H1 (cell line): ENCODE data around the gene SORBS1. TPM values are rescaled to one million over a fixed set of nuclear protein-coding genes. Genes with fewer than 3 reads are reported as not detected.

ENCODE experiments used
- CTCF ChIA-PET: fragments of 300-600 bp; sonication (Branson Sonifier 250); formaldehyde crosslinking; loops from one replicate; lab custom pipeline; 2021; ENCODE audit not compliant: partially characterized antibody; lab: Charles Lee
- POLR2A ChIA-PET: fragments of 300-600 bp; sonication (Branson Sonifier 250); formaldehyde crosslinking; loops from one replicate; lab custom pipeline; 2021; ENCODE audit warnings: inconsistent platforms; ENCODE audit not compliant: partially characterized antibody; lab: Charles Lee
- DNase-seq, 2 experiments: peaks; one replicate each; pipeline versions ENCODE4 v3.0.0 to v3.0.0-alpha.2; 2010 to 2022; ENCODE audit warnings: low spot score in 2 of 2, low read depth in 1 of 2, mixed read lengths in 1 of 2
- FAIRE-seq: peaks from 2 replicates; lab custom pipeline; 2011; peaks lifted over from hg19 to GRCh38; lab: Jason Lieb, UNC
- H2AFZ ChIP-seq: 2 replicates; pipeline ENCODE4 v1.8.1; 2012; ENCODE audit warnings: low read length, inconsistent platforms
- H2AK5ac ChIP-seq: 2 replicates; pipeline ENCODE4 v1.6.1; 2013; ENCODE audit warnings: low read depth, low read length
- H2BK120ac ChIP-seq: replicated peaks from 2 replicates; pipeline ENCODE3; 2013; ENCODE audit warnings: low read depth, low read length, inconsistent platforms
- H2BK12ac ChIP-seq: 2 replicates; pipeline ENCODE4 v1.6.1; 2013; ENCODE audit warnings: low read depth, low read length
- H2BK15ac ChIP-seq: 2 replicates; pipeline ENCODE4 v1.6.1; 2013; ENCODE audit warnings: low read length
- H2BK20ac ChIP-seq: 2 replicates; pipeline ENCODE4 v1.6.1; 2013; ENCODE audit warnings: low read length
- H2BK5ac ChIP-seq: 2 replicates; pipeline ENCODE4 v1.6.1; 2013; ENCODE audit warnings: low read depth, low read length
- H3K14ac ChIP-seq: 2 replicates; pipeline ENCODE4 v1.6.1; 2013; ENCODE audit warnings: inconsistent platforms; ENCODE audit not compliant: insufficient read length
- H3K18ac ChIP-seq: 2 replicates; pipeline ENCODE4 v1.6.1; 2013; ENCODE audit warnings: low read length; ENCODE audit errors: extremely low read depth
- H3K23ac ChIP-seq: 2 replicates; pipeline ENCODE4 v1.6.1; 2013; ENCODE audit warnings: inconsistent platforms; ENCODE audit not compliant: insufficient read length
- H3K23me2 ChIP-seq: 2 replicates; pipeline ENCODE4 v1.6.1; 2013; ENCODE audit warnings: low read depth, low read length
- H3K27ac ChIP-seq: 2 replicates; pipeline ENCODE4 v1.6.1; 2011; ENCODE audit warnings: low read depth, low read length, inconsistent platforms
- H3K27me3 ChIP-seq, 4 experiments: replicated peaks in 1 of 4; 1 replicate in 1 of 4; 2 replicates in 3 of 4; pipeline versions ENCODE4 v1.6.1 to v1.8.1; 2011 to 2013; ENCODE audit warnings: low read length in 3 of 4, mild to moderate bottlenecking in 3 of 4, inconsistent platforms in 2 of 4, mixed read lengths in 2 of 4, moderate library complexity in 1 of 4; ENCODE audit not compliant: control insufficient read depth in 3 of 4, insufficient read depth in 3 of 4; ENCODE audit errors: extremely low read depth in 1 of 4
- H3K36me3 ChIP-seq, 4 experiments: 2 replicates each; pipeline versions ENCODE4 v1.6.1 to v1.8.1; 2011 to 2013; ENCODE audit warnings: mild to moderate bottlenecking in 4 of 4, low read length in 3 of 4, moderate library complexity in 2 of 4, control low read depth in 1 of 4, inconsistent platforms in 1 of 4; ENCODE audit not compliant: insufficient read depth in 4 of 4, control insufficient read depth in 2 of 4
- H3K4ac ChIP-seq: replicated peaks from 2 replicates; pipeline ENCODE3; 2013; ENCODE audit warnings: low read length, low read depth, mixed read lengths, inconsistent platforms; ENCODE audit not compliant: insufficient read length
- H3K4me1 ChIP-seq, 4 experiments: replicated peaks in 1 of 4; 1 replicate in 1 of 4; 2 replicates in 3 of 4; pipeline versions ENCODE4 v1.6.1 to v1.8.1; 2011 to 2013; ENCODE audit warnings: low read length in 3 of 4, inconsistent platforms in 2 of 4, mixed read lengths in 1 of 4; ENCODE audit not compliant: insufficient read depth in 4 of 4, control insufficient read depth in 3 of 4
- H3K4me2 ChIP-seq, 2 experiments: 2 replicates each; pipeline versions ENCODE4 v1.6.1 to v1.8.1; 2011 to 2013; ENCODE audit warnings: low read depth in 2 of 2, low read length in 2 of 2, control low read depth in 1 of 2, inconsistent platforms in 1 of 2, mild to moderate bottlenecking in 1 of 2; ENCODE audit not compliant: insufficient read depth in 1 of 2
- H3K4me3 ChIP-seq, 4 experiments: fragments of 200-600, 300-600 bp in 1 of 4; sonication (generic), shearing (Covaris generic), sonication (Bioruptor Twin) in 1 of 4; 2 replicates each; pipeline versions ENCODE4 v1.5.1 to v1.8.1; 2011 to 2016; ENCODE audit warnings: low read length in 4 of 4, low read depth in 3 of 4, control low read depth in 2 of 4, inconsistent platforms in 2 of 4, mild to moderate bottlenecking in 2 of 4, mixed read lengths in 1 of 4, moderate library complexity in 1 of 4; ENCODE audit not compliant: insufficient read depth in 2 of 4; ENCODE audit errors: extremely low read depth in 1 of 4
- H3K56ac ChIP-seq: replicated peaks from 2 replicates; pipeline ENCODE3; 2013; ENCODE audit warnings: low read depth, mild to moderate bottlenecking, mixed read lengths, low read length, inconsistent platforms; ENCODE audit not compliant: insufficient read length
- H3K79me1 ChIP-seq: 2 replicates; pipeline ENCODE4 v1.6.1; 2013; ENCODE audit warnings: low read depth, low read length, control low read depth
- H3K79me2 ChIP-seq, 2 experiments: 2 replicates each; pipeline versions ENCODE4 v1.6.1 to v1.8.1; 2012 to 2013; ENCODE audit warnings: low read length in 2 of 2, mild to moderate bottlenecking in 2 of 2, inconsistent platforms in 1 of 2; ENCODE audit not compliant: insufficient read depth in 2 of 2, control insufficient read depth in 1 of 2
- H3K9ac ChIP-seq, 4 experiments: replicated peaks in 1 of 4; 1 replicate in 1 of 4; 2 replicates in 3 of 4; pipeline versions ENCODE4 v1.6.1 to v1.8.1; 2011 to 2013; ENCODE audit warnings: low read depth in 3 of 4, low read length in 3 of 4, control low read depth in 2 of 4, mild to moderate bottlenecking in 2 of 4, moderate library complexity in 2 of 4, inconsistent platforms in 1 of 4; ENCODE audit errors: extremely low read depth in 1 of 4
- H3K9me3 ChIP-seq, 2 experiments: 2 replicates each; pipeline versions ENCODE4 v1.6.1 to v1.8.1; 2012 to 2013; ENCODE audit warnings: mild to moderate bottlenecking in 2 of 2, moderate library complexity in 2 of 2, control low read depth in 1 of 2, inconsistent platforms in 1 of 2, low read depth in 1 of 2, low read length in 1 of 2, mixed read lengths in 1 of 2; ENCODE audit not compliant: insufficient read depth in 2 of 2
- H4K20me1 ChIP-seq, 2 experiments: replicated peaks in 1 of 2; 2 replicates each; pipeline versions ENCODE3 to v1.8.1; 2011 to 2013; ENCODE audit warnings: inconsistent platforms in 2 of 2, low read length in 2 of 2, mild to moderate bottlenecking in 1 of 2; ENCODE audit not compliant: insufficient read depth in 2 of 2, control insufficient read depth in 1 of 2
- H4K5ac ChIP-seq: 2 replicates; pipeline ENCODE4 v1.6.1; 2013; ENCODE audit warnings: low read length, low read depth, mixed read lengths, inconsistent platforms; ENCODE audit not compliant: insufficient read length
- H4K8ac ChIP-seq: 2 replicates; pipeline ENCODE4 v1.8.0; 2013; ENCODE audit warnings: mild to moderate bottlenecking, moderate library complexity, low read length, inconsistent platforms; ENCODE audit not compliant: insufficient read depth; ENCODE audit errors: extremely low read depth
- H4K91ac ChIP-seq: replicated peaks from 2 replicates; pipeline ENCODE3; 2013; ENCODE audit warnings: low read length, mixed read lengths, inconsistent platforms; ENCODE audit not compliant: insufficient read length
- EGR1 ChIP-seq: IDR thresholded peaks from 2 replicates; pipeline ENCODE4 v1.6.1; 2011; ENCODE audit warnings: low read depth, low read length, borderline replicate concordance
- GTF2F1 ChIP-seq: IDR thresholded peaks from 2 replicates; pipeline ENCODE4 v1.6.1; 2012; ENCODE audit warnings: low read depth, low read length, improper control_type of control experiment, borderline replicate concordance
- KDM4A ChIP-seq: IDR thresholded peaks from one replicate; pipeline ENCODE4 v1.7.1; 2012; ENCODE audit warnings: low read depth, mild to moderate bottlenecking, moderate library complexity, low read length, inconsistent platforms; ENCODE audit not compliant: severe bottlenecking
- MAFK ChIP-seq: IDR thresholded peaks from 2 replicates; pipeline ENCODE4 v1.6.1; 2012; ENCODE audit warnings: low read depth, mild to moderate bottlenecking, improper control_type of control experiment, low read length
- RXRA ChIP-seq: IDR thresholded peaks from 2 replicates; pipeline ENCODE4 v1.6.1; 2011; ENCODE audit warnings: low read depth, mild to moderate bottlenecking, low read length, moderate library complexity; ENCODE audit not compliant: insufficient read depth
- SIX5 ChIP-seq: IDR thresholded peaks from 2 replicates; pipeline ENCODE4 v1.6.1; 2011; ENCODE audit warnings: mild to moderate bottlenecking, low read depth, low read length
- TAF1 ChIP-seq: IDR thresholded peaks from 2 replicates; pipeline ENCODE4 v1.6.1; 2011; ENCODE audit warnings: mild to moderate bottlenecking, low read depth, low read length
- TAF7 ChIP-seq: optimal IDR thresholded peaks from 2 replicates; pipeline ENCODE3; 2011; ENCODE audit warnings: low read depth, mild to moderate bottlenecking, inconsistent platforms, low read length, moderate library complexity, borderline replicate concordance
- TCF12 ChIP-seq: IDR thresholded peaks from 2 replicates; pipeline ENCODE4 v1.6.1; 2011; ENCODE audit warnings: low read depth, mild to moderate bottlenecking, low read length
- TEAD4 ChIP-seq: IDR thresholded peaks from 2 replicates; pipeline ENCODE4 v1.6.1; 2012; ENCODE audit warnings: low read depth, low read length, inconsistent platforms, mixed read lengths
- YY1 ChIP-seq: IDR thresholded peaks from 2 replicates; pipeline ENCODE4 v1.6.1; 2011; ENCODE audit warnings: low read depth, mild to moderate bottlenecking, low read length
- WGBS, 2 experiments: shearing (Covaris generic) in 1 of 2; methylation state at CpG; one replicate each; pipeline versions ENCODE4 v1.1.6 to v1.1.7; 2013 to 2015; ENCODE audit warnings: low lambda C conversion rate in 2 of 2, mixed read lengths in 2 of 2, inconsistent platforms in 1 of 2, low coverage in 1 of 2, missing lambda C conversion rate in 1 of 2; ENCODE audit not compliant: insufficient replicate concordance in 2 of 2, insufficient coverage in 1 of 2, insufficient read length in 1 of 2; ENCODE audit errors: extremely low coverage in 1 of 2, missing lambda C conversion rate in 1 of 2; 5-methylcytosine and 5-hydroxymethylcytosine counted together
- polyA plus RNA-seq, 7 experiments: library from polyadenylated mRNA; depleted of rRNA in 3 of 7; stranded (reverse) in 5 of 7; unstranded in 2 of 7; fragments of >200 nt in 5 of 7; fragments of 200-250 nt in 2 of 7; gene quantifications; 1 replicate in 5 of 7; 2 replicates in 1 of 7; 4 replicates in 1 of 7; pipeline versions ENCODE4 v1.2.1 to v1.2.3, GENCODE V29; 2011 to 2013; ENCODE audit warnings: missing spikeins in 2 of 7, mixed read lengths in 2 of 7
- total RNA-seq: library from RNA; stranded (reverse); fragmentation: NEBNext Ultra II Directional; extraction: Animal tissue kit (Norgen Biotek cat#: 25700); gene quantifications from 2 replicates; pipeline ENCODE4 v1.2.1, GENCODE V29; 2021
- TF ChIP-seq, protein P1 (sequence below): IDR thresholded peaks from 2 replicates; pipeline ENCODE4 v1.6.1; 2012; ENCODE audit warnings: inconsistent platforms

SORBS1 gene
- total and polyA plus RNA-seq, 2 of the 8 experiments (the other 6 are each of a cell fraction or from before 2014, with no cell fraction given) = 16.0 to 35.0 TPM

DNA sequence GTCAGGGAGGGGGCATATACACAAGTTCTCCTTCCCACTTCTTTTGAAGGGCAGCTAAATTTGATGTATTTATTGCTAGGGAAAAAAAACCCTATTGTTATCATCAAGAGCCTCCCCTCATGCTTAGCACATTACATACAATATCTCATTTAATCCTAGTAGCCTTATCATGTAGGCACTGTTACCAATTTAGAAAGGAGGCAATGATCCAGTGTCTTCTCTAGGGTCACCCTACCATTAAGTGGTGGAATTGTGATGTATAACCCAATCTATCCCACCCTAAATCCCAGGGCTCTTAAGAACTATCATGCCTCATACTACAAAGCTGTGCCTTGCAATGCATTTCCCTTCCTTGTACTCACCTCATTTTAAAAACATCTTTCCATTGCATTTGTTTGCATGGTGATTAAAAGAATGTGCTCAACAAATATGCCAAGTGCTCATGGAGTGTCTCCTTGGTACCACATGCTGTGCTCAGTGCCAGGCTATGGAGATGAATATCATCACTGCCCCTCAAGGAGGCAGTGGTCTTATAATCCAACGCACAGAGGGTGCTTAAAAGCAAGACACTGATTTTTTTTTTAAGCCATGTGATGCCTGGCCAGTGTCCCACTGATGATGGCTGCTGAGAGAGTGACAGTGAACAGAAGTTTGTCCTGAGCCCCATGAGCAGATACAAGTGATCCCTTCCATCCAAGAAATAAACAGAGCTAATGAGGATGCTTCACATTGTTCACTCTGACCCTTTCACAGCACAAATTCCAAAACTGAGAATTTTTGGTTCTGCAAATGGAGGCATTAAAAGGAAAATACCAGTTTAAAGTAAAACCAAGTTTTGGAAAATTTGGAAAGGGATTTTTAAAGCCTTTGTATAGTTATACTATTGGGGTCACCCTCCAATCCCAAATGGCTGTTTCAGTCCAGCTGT, 98.2 kb downstream of the SORBS1 start:
- Histone ChIP-seq H2BK120ac (no peak overlapping the region), H3K14ac (no peak overlapping the region), H3K27me3 (no peaks in the 10 kb centered on the region), H3K23me2 (no peaks in the 10 kb centered on the region), H2BK12ac (peak overlapping the region; percentile 35; the same call in 1 of the 2 replicates), H2AK5ac (no peak overlapping the region), H3K4ac (no peak overlapping the region), H4K91ac (peak overlapping the region; percentile 39), H3K4me2 (no peak overlapping the region), H3K18ac (no peak overlapping the region), H3K79me2 (peaks cover 0 to 3% of the 10 kb centered on the region in 2 experiments; a peak in 1 of 4 replicates), H3K9ac (no peak overlapping the region), H3K9me3 (no peaks in the 10 kb centered on the region), H2BK15ac (no peak overlapping the region), H4K20me1 (no peaks in the 10 kb centered on the region), H3K23ac (no peak overlapping the region), H2BK20ac (no peak overlapping the region), H4K5ac (no peak overlapping the region), H3K27ac (no peak overlapping the region), H3K79me1 (no peaks in the 10 kb centered on the region), H3K56ac (no peak overlapping the region), H4K8ac (no peak overlapping the region), H3K36me3 (no peaks in the 10 kb centered on the region), H2BK5ac (no peak overlapping the region), H3K4me1 (peaks cover 0 to 22% (median 16%) of the 10 kb centered on the region in 4 experiments; a peak in 5 of 7 replicates), H3K4me3 (no peak overlapping the region), H2AFZ (no peak overlapping the region)
- CTCF ChIA-PET = interaction anchor here (1.1 to 12.8 kb wide), 6 partner anchors 8 to 138 kb away, joined by 3 to 95 read pairs (median 6); no protein-coding TSS in a partner anchor
- DNase-seq (no peak), FAIRE-seq (peak; percentile 62)
- POLR2A ChIA-PET = interaction anchor here (1.3 kb wide), 2 partner anchors 12 to 17 kb away, joined by 3 read pairs; no protein-coding TSS in a partner anchor
- WGBS, 2 experiments = 45% methylated on average over 1 of the region's 1 CpG; no CpG with 5 or more reads in 1 of the 2 experiments
- TF ChIP-seq TAF7 (no peak), MAFK (no peak), TEAD4 (no peak), SIX5 (no peak), RXRA (no peak), EGR1 (no peak), KDM4A (no peak), GTF2F1 (no peak), TAF1 (no peak), TCF12 (no peak), YY1 (no peak)
- TF ChIP-seq, protein P1, sequence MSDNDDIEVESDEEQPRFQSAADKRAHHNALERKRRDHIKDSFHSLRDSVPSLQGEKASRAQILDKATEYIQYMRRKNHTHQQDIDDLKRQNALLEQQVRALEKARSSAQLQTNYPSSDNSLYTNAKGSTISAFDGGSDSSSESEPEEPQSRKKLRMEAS = no peak
